Right forelimb (tissue), 1 donor: ENCODE measurements around the gene TFCP2L1.

Experiments
- DNase-seq: peaks from one replicate; pipeline ENCODE4 v3.0.0-alpha.2; 2018

The TFCP2L1 gene

GRCh38 chr2:121167411-121167810 is 117.6 kb downstream of the TFCP2L1 start:
- DNase-seq: no peak
